22Rv1 (cell line): ENCODE measurements around the gene PKLR.
"Not testable (repeated sequence)": the region's sequence is repeated elsewhere in the genome, so short reads cannot be mapped to it uniquely, and the experiment has no call there.

ENCODE experiments used
- H3K27ac ChIP-seq: fragments of 450-650 bp; 2 replicates; pipeline ENCODE4 v1.5.1; 2017
- ZFX ChIP-seq: fragments of 450-650 bp; IDR thresholded peaks from 2 replicates; pipeline ENCODE4 v1.6.1; 2017; ENCODE audit warnings: antibody characterized with exemption, borderline replicate concordance
- TF ChIP-seq, protein P1 (sequence below): fragments of 450-650 bp; IDR thresholded peaks from 2 replicates; pipeline ENCODE4 v1.5.1; 2017; ENCODE audit warnings: mild to moderate bottlenecking

The PKLR gene

DNA sequence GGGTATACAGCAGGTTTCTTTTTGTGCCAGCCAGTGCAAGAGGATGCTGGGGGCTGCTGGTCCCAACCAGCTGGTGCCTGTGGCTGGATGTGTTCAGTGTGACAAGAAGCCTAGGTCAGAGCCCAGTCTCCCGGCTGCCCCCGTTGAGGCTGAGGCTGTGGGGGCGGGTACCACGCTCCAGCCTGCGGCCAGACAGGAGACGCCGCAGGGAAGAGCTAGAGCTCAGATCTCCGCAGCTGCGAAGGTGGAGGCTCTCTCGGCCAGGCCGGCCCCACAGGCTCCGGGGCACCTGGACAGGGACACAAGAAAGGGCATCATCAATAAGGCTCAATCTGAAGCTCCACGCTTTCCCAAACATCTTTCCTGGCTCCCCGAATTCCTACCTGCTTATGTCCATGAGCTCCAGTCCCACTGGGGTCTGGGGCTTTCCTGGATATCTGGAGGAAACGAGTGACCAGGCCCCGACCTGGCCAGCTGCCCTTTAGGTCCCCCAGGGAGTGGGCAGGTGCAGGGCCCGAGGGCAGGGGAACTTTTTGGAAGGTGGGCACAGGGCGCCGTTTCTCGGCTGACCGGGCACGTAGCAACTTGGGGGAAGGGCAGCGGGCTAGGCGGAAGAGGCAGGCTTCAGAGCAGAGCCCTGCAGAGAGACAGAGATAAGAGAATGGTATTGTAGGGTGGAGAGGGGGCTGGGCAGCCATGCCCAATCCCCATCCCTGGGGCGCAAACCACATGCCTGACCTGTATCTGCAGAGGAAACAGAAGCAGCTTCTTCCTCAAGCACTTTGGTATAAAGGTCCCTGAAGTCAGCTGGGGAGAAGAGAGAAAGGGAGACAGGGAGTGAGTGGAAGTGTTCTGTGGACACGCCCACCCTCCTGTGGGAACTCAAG lies 53.3 kb downstream of the PKLR start:
- no peak for TF ChIP-seq ZFX
- TF ChIP-seq, protein P1, sequence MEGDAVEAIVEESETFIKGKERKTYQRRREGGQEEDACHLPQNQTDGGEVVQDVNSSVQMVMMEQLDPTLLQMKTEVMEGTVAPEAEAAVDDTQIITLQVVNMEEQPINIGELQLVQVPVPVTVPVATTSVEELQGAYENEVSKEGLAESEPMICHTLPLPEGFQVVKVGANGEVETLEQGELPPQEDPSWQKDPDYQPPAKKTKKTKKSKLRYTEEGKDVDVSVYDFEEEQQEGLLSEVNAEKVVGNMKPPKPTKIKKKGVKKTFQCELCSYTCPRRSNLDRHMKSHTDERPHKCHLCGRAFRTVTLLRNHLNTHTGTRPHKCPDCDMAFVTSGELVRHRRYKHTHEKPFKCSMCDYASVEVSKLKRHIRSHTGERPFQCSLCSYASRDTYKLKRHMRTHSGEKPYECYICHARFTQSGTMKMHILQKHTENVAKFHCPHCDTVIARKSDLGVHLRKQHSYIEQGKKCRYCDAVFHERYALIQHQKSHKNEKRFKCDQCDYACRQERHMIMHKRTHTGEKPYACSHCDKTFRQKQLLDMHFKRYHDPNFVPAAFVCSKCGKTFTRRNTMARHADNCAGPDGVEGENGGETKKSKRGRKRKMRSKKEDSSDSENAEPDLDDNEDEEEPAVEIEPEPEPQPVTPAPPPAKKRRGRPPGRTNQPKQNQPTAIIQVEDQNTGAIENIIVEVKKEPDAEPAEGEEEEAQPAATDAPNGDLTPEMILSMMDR, result no peak
- no peak overlapping the region for H3K27ac ChIP-seq

DNA sequence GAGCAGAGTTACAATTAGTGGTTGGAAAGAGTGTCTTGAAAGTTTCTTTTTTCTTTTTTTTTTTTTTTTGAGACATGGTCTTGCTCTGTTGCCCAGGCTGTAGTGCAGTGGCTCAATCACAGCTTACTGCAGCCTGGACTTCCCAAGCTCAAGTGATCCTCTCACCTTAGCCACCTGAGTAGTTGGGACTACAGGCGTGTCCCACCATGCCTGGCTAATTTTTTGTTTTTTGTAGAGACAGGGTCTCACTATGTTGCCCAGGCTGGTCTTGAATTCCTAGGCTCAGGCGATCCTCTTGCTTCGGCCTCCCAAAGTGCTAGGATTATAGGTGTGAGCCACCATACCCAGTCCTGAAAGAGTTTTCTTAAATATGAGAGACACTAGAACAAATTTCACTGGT lies 54.4 kb downstream of the PKLR start:
- not testable (repeated sequence) for H3K27ac ChIP-seq

DNA sequence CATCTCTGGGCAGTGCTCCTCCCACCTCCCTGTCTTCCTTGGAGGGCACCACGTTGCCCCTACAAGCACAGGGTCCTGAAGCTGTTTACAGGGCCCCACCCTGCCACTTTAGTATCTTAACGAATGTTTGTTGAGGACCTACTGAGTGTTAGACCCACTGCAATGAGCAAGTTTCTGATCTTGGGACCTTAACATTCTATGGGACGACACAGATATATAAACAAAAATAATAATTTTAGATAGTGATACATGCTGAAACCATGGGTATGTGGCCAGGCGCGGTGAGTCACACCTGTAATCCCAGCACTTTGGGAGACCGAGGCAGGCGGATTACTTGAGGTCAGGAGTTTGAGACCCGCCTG lies 56.1 kb downstream of the PKLR start:
- peak overlapping the region; percentile 95 for H3K27ac ChIP-seq
- TF ChIP-seq, protein P1, result no peak
- TF ChIP-seq ZFX, result no peak

DNA sequence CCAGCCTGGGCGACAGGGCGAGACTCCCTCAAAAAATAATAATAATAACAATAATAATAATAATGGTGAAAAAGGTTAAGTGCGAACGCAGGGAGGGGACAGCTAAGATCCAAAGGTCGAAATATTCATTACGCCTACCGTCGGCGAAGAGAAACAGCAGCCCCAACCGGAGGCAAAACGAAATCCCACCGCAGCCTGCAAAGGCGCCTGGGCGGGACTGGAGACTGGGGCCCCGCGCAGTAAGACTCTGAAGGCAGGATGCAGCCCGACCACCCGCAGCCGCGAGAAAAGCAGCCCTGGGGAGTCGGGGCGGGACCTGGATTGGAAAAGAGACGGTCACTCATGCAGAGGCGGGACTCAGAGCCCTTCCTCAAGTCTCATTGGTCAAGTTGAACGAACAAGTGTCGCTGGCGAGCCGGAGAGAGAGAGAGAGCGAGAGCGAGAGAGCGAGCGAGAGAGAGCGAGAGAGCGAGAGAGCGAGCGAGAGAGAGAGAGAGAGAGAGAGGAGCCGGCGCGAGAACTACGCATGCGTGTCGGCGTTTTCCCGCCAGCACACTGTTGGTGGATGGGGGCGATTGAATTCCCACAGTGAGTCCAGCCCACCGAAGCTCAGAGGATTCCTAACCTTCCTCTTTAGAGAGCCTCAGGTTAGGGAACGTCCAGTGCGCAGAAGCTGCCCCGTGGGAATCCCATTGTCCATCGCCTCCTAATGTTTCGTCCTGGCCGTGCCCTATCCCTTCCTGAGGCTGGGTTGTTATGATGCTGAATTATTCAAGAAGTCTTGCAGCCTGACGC lies 56.7 kb downstream of the PKLR start:
- TF ChIP-seq ZFX, result no peak
- TF ChIP-seq, protein P1, result peak; percentile 27
- peak overlapping the region; percentile 95 for H3K27ac ChIP-seq

DNA sequence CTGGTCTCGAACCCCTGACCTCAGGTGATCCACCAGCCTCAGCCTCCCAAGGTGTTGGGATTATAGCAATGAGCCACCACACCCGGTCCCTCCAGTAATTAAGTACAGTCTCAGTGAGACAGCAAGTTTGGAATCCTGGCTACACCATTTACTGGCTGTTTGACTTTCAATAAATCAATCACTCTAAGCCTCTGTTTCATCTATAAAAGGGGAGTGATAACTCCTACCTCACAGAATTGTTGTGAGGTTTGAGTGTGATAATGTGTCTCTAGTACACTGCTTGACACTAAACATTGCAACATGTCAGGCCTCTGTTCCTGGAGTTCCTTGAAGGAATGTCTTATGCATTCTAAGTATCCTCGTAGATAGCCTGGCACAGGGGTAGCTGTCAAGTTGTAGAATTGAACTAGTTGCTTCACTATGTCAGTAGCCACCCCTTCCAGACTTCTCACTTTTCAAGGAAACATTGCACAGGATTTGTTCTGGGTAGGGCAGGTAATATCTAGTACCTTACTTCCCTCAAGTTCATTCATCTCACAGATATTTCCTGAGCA lies 58.4 kb downstream of the PKLR start:
- TF ChIP-seq, protein P1, result no peak
- no peak for TF ChIP-seq ZFX
- peak overlapping the region; percentile 95 for H3K27ac ChIP-seq

DNA sequence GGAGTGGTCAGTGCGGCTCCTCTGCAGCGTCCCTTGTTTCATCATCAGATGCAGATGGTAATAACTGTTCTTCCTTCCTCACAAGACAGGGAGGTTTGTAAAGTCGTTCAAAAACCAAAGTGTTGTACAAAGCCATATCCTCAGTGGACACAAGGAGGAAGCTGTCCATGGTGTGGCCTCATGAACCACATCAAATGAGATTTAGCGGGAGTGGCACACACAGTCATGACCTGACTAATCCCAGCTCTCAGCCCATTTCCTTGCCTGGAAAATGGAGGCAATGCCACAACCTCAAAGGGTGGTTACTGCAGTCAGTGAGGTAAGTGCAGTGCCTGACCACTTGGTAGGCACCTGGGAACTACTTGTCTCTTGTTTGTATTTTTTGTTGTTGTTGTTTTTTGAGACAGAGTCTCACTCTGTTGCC lies 59.4 kb downstream of the PKLR start:
- peak overlapping the region; percentile 95 for H3K27ac ChIP-seq
- TF ChIP-seq, protein P1, result no peak
- TF ChIP-seq ZFX, result no peak

DNA sequence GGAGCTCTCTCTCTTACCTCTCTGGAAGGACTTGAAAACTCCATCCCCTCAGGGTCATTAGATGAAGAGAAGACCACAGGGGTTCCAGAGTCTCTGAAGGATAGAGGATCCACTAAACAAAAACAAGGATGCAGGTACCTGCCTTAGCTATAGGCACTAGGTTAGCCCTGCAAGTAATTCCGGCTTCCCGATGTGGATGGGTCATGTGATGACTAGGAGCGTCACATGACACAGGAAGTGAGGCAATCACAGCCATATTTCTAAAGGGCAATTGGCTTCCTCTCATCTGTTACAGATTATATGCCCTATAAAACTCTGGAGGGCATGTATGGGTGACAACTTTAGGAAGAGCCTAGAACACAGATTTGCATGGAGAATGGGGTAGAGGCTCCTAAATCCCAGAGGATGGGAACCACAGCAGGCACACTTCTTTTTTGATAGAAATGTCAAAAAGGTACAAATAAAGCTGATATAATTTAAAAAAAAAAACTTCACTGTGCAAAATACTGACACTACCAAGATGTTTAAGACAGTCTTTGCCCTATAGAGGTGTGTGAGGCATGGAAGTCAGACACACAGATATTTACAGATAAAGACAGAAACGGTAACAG lies 60.1 kb downstream of the PKLR start:
- peak overlapping the region; percentile 95 for H3K27ac ChIP-seq
- TF ChIP-seq, protein P1, result no peak
- no peak for TF ChIP-seq ZFX
